Endothelial cell of umbilical vein (primary cell): ENCODE data around the gene CHAF1A. TPM values are rescaled to one million over a fixed set of nuclear protein-coding genes. Genes with fewer than 3 reads are reported as not detected.
A peak's percentile ranks its signal among the peaks of the same experiment; 100 is the strongest.

Experiments used
- BruUV-seq: library from RNA; stranded (reverse); fragments of 400-500 nt; replicated peaks from 2 replicates; lab custom pipeline; 2021; lab: Mats Ljungman, UMichigan
- CTCF ChIA-PET: fragments of 300-600, 350-600 bp; sonication (Branson Sonifier 250); formaldehyde crosslinking; loops from one replicate; lab custom pipeline; 2021; ENCODE audit warnings: antibody characterized with exemption, inconsistent platforms; lab: Charles Lee
- POLR2A ChIA-PET: fragments of 300-600, 350-600 bp; sonication (Branson Sonifier 250); formaldehyde crosslinking; loops from one replicate; lab custom pipeline; 2021; ENCODE audit warnings: antibody characterized with exemption, inconsistent platforms; lab: Charles Lee
- DNase-seq: peaks from one replicate; pipeline ENCODE4 v3.0.0-alpha.2; 2011; ENCODE audit warnings: low read depth, low spot score
- FAIRE-seq: peaks from 2 replicates; lab custom pipeline; 2011; peaks lifted over from hg19 to GRCh38; lab: Jason Lieb, UNC
- H2AFZ ChIP-seq: 2 replicates; pipeline ENCODE4 v1.6.0; 2012; ENCODE audit warnings: low read depth, low read length, control low read depth, inconsistent platforms
- H3K27ac ChIP-seq: 2 replicates; pipeline ENCODE4 v1.5.1; 2011; ENCODE audit warnings: low read depth, mild to moderate bottlenecking, control low read depth, low read length, moderate library complexity; ENCODE audit not compliant: insufficient read depth
- H3K27me3 ChIP-seq, 2 experiments: 2 replicates each; pipeline versions ENCODE4 v1.6.0 to v1.6.1; 2011; ENCODE audit warnings: low read length in 2 of 2, mixed read lengths in 1 of 2; ENCODE audit not compliant: control insufficient read depth in 2 of 2, insufficient read depth in 2 of 2
- H3K36me3 ChIP-seq, 2 experiments: 2 replicates in 1 of 2; 3 replicates in 1 of 2; pipeline ENCODE4 v1.5.1; 2011; ENCODE audit warnings: low read length in 2 of 2, mild to moderate bottlenecking in 1 of 2, moderate library complexity in 1 of 2; ENCODE audit not compliant: control insufficient read depth in 2 of 2, insufficient read depth in 2 of 2; ENCODE audit errors: extremely low read depth in 1 of 2
- H3K4me1 ChIP-seq: 3 replicates; pipeline ENCODE4 v1.5.1; 2011; ENCODE audit warnings: mild to moderate bottlenecking, low read length; ENCODE audit not compliant: control insufficient read depth, insufficient read depth; ENCODE audit errors: extremely low read depth
- H3K4me2 ChIP-seq: 2 replicates; pipeline ENCODE4 v1.6.1; 2011; ENCODE audit warnings: low read length, control low read depth, mixed read lengths; ENCODE audit not compliant: insufficient read depth
- H3K4me3 ChIP-seq, 3 experiments: fragments of 200-600 bp in 1 of 3; sonication (generic), shearing (Covaris generic) in 1 of 3; replicated peaks in 1 of 3; 2 replicates each; pipeline ENCODE4 v1.5.1; 2011 to 2016; ENCODE audit warnings: control low read depth in 3 of 3, low read length in 3 of 3, mild to moderate bottlenecking in 2 of 3, inconsistent platforms in 1 of 3, low read depth in 1 of 3, moderate library complexity in 1 of 3; ENCODE audit not compliant: insufficient read depth in 1 of 3
- H3K79me2 ChIP-seq: 2 replicates; pipeline ENCODE4 v1.6.0; 2012; ENCODE audit warnings: low read length, inconsistent platforms; ENCODE audit not compliant: control insufficient read depth, insufficient read depth
- H3K9ac ChIP-seq: replicated peaks from 2 replicates; pipeline ENCODE3; 2011; ENCODE audit warnings: low read length, control low read depth; ENCODE audit not compliant: insufficient read depth; ENCODE audit errors: extremely low read depth
- H3K9me1 ChIP-seq: replicated peaks from 3 replicates; pipeline ENCODE4 v1.6.0; 2011; ENCODE audit warnings: mild to moderate bottlenecking, low read length; ENCODE audit not compliant: control insufficient read depth, insufficient read depth; ENCODE audit errors: extremely low read depth
- H3K9me3 ChIP-seq: replicated peaks from 2 replicates; pipeline ENCODE4 v1.5.1; 2012; ENCODE audit warnings: low read length, inconsistent platforms; ENCODE audit not compliant: control insufficient read depth, insufficient read depth
- H4K20me1 ChIP-seq: replicated peaks from 2 replicates; pipeline ENCODE3; 2011; ENCODE audit warnings: mild to moderate bottlenecking, low read length; ENCODE audit not compliant: control insufficient read depth, insufficient read depth; ENCODE audit errors: extremely low read depth
- EZH2 ChIP-seq: IDR thresholded peaks from 2 replicates; pipeline ENCODE4 v1.6.1; 2012; ENCODE audit warnings: borderline replicate concordance, low read depth, mild to moderate bottlenecking, moderate library complexity, low read length, inconsistent platforms; ENCODE audit not compliant: severe bottlenecking
- FOS ChIP-seq: IDR thresholded peaks from 2 replicates; pipeline ENCODE4 v1.6.1; 2011; ENCODE audit warnings: mild to moderate bottlenecking, low read length, moderate library complexity, borderline replicate concordance; ENCODE audit not compliant: insufficient read depth
- GATA2 ChIP-seq: IDR thresholded peaks from 2 replicates; pipeline ENCODE4 v1.7.0; 2011; ENCODE audit warnings: low read depth, mild to moderate bottlenecking, moderate library complexity, mixed read lengths, low read length; ENCODE audit not compliant: insufficient read length, insufficient read depth
- JUN ChIP-seq: IDR thresholded peaks from 2 replicates; pipeline ENCODE4 v1.6.1; 2011; ENCODE audit warnings: borderline replicate concordance, low read depth; ENCODE audit not compliant: insufficient read length, insufficient read depth
- MYC ChIP-seq: IDR thresholded peaks from one replicate; pipeline ENCODE4 v1.6.1; 2011; ENCODE audit warnings: mild to moderate bottlenecking, low read depth, low read length
- POLR2A ChIP-seq: IDR thresholded peaks from 2 replicates; pipeline ENCODE4 v1.6.1; 2012; ENCODE audit warnings: low read depth, mild to moderate bottlenecking, control low read depth, low read length
- POLR2AphosphoS5 ChIP-seq: IDR thresholded peaks from 2 replicates; pipeline ENCODE4 v1.6.1; 2012; ENCODE audit warnings: low read depth, mild to moderate bottlenecking, control low read depth, low read length, moderate library complexity; ENCODE audit not compliant: insufficient read depth
- dilution Hi-C: fragments of 300-500 bp; cut with MboI; formaldehyde crosslinking; loops from one replicate; pipeline ENCODE4 v1.15.0; 2019; ENCODE audit warnings: low sequenced_read_pairs; ENCODE audit not compliant: extremely low pct_ligation_motif_present
- intact Hi-C: fragments of 100-400 bp; cut with micrococcal nuclease; formaldehyde crosslinking; loops from one replicate; pipeline ENCODE4 v1.10.0; 2022
- polyA plus RNA-seq, 4 experiments: library from polyadenylated mRNA; depleted of rRNA in 3 of 4; stranded (reverse) in 3 of 4; unstranded in 1 of 4; fragments of >200 nt; gene quantifications; 2 replicates each; pipeline versions ENCODE4 v1.2.1 to v1.2.3, GENCODE V29; 2011 to 2012; ENCODE audit warnings: missing spikeins in 1 of 4
- total RNA-seq: library from RNA; stranded (reverse); gene quantifications from 2 replicates; pipeline ENCODE4 v1.2.3, GENCODE V29; 2021
- TF ChIP-seq, protein P1 (sequence below): IDR thresholded peaks from 2 replicates; pipeline ENCODE4 v1.6.1; 2011; ENCODE audit not compliant: insufficient read depth, insufficient read length
- TF ChIP-seq, protein P2 (sequence below), 2 donors: IDR thresholded peaks; 1 replicate in 1 of 2; 2 replicates in 1 of 2; pipeline ENCODE4 v1.5.1; 2011; ENCODE audit warnings: low read length in 2 of 2, mild to moderate bottlenecking in 2 of 2, moderate library complexity in 2 of 2, control low read depth in 1 of 2, inconsistent platforms in 1 of 2, low read depth in 1 of 2; ENCODE audit not compliant: insufficient read depth in 1 of 2; ENCODE audit errors: extremely low read depth in 1 of 2

CHAF1A gene
- total and polyA plus RNA-seq, 2 donors (not counting 3 experiments of a cell fraction or from before 2014, with no cell fraction given) = 19.5 to 44.5 TPM

DNA sequence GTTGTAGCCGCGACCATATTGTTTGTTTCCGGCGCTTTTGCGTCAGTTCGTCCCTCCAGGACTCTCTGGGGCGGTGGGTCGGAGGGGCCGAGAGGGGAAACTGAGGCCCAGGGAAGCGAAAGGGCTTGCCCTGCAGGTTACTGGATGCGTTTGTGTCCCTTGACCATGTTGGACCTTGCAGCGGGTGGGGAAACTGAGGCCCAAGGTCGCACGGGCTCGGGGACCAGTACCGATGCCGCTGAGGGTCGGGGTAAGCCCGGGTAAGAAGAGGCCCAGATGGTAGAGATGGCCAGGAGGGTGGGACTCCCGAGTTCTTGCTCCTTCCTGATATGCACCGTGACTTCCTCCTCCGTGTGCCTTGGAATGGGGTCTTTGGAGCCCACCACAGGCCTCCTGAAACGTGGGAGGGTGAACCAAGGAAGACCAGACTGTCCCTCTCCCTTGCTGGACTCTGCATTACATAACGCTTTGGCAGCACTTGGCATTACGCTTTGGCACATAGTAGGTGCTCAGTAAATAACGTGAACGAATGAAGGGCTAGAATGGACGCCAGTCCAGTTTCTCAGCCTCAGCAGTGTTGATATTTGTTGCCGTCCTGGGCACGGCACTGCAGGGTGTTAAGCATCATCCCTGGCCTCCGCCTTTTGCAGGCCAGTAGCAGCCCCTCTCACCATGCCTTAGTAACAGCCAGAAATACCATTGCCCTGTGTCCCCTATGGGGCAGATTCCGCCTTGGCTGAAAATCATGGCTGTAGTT lies 743 bp downstream of the CHAF1A start:
- BruUV-seq = no TSS peak
- dilution Hi-C loops (no loop called here), intact Hi-C loops (loop anchor here (5.0 kb wide), 1 partner anchor 234 kb away; the partner anchor contains the start of gene TNFAIP8L1)
- CTCF ChIA-PET = interaction anchor here (1.3 to 1.5 kb wide), 2 partner anchors 33 to 68 kb away, joined by 9 to 12 read pairs; partner anchors contain the start of gene HDGFL2
- POLR2A ChIA-PET = no interaction called here
- H3K27ac ChIP-seq = peak overlapping the region; percentile 68
- no peaks in the 10 kb centered on the region for H3K36me3 ChIP-seq
- TF ChIP-seq MYC (no peak), POLR2A (no peak), EZH2 (no peak), FOS (no peak), JUN (no peak), GATA2 (no peak), POLR2AphosphoS5 (no peak)
- TF ChIP-seq, protein P1, sequence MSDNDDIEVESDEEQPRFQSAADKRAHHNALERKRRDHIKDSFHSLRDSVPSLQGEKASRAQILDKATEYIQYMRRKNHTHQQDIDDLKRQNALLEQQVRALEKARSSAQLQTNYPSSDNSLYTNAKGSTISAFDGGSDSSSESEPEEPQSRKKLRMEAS = no peak
- TF ChIP-seq, protein P2, sequence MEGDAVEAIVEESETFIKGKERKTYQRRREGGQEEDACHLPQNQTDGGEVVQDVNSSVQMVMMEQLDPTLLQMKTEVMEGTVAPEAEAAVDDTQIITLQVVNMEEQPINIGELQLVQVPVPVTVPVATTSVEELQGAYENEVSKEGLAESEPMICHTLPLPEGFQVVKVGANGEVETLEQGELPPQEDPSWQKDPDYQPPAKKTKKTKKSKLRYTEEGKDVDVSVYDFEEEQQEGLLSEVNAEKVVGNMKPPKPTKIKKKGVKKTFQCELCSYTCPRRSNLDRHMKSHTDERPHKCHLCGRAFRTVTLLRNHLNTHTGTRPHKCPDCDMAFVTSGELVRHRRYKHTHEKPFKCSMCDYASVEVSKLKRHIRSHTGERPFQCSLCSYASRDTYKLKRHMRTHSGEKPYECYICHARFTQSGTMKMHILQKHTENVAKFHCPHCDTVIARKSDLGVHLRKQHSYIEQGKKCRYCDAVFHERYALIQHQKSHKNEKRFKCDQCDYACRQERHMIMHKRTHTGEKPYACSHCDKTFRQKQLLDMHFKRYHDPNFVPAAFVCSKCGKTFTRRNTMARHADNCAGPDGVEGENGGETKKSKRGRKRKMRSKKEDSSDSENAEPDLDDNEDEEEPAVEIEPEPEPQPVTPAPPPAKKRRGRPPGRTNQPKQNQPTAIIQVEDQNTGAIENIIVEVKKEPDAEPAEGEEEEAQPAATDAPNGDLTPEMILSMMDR (IDR thresholded peaks at IDR 0.05; ENCODE audit: extremely low read depth in 1 of 2, insufficient read depth in 1 of 2, low read depth in 1 of 2, low read length in 2 of 2) = no peak
- peak overlapping the region; percentile 90 for H3K9ac ChIP-seq
- H4K20me1 ChIP-seq = no peaks in the 10 kb centered on the region
- peak overlapping the region; percentile 74 for H3K4me2 ChIP-seq
- no peaks in the 10 kb centered on the region for H3K9me1 ChIP-seq
- DNase-seq (no peak), FAIRE-seq (peak; percentile 4)
- H3K27me3 ChIP-seq = no peaks in the 10 kb centered on the region
- H3K79me2 ChIP-seq = peaks cover 58% of the 10 kb centered on the region
- H2AFZ ChIP-seq = peak overlapping the region; percentile 71
- peak overlapping the region; percentile 64 to 74 (median 67) for H3K4me3 ChIP-seq
- peaks cover 20% of the 10 kb centered on the region for H3K4me1 ChIP-seq
- no peaks in the 10 kb centered on the region for H3K9me3 ChIP-seq
